ENCODE results near the gene SPDYE1. TPM values are rescaled to one million over a fixed set of nuclear protein-coding genes. Genes with fewer than 3 reads are reported as not detected.
A peak's percentile ranks its signal among the peaks of the same experiment; 100 is the strongest.
"Not testable (repeated sequence)": the region's sequence is repeated elsewhere in the genome, so short reads cannot be mapped to it uniquely, and the experiment has no call there.

The SPDYE1 gene
- total RNA-seq, 2 experiments from 2014 or later = not detected

- H3K27me3 Mint-ChIP-seq; CTCF ChIA-PET; DNase-seq; intact Hi-C loops (cut with micrococcal nuclease); H3K4me3 Mint-ChIP-seq; ATAC-seq; H3K4me1 Mint-ChIP-seq (ENCODE audit: low read depth); H3K9me3 Mint-ChIP-seq: not testable (repeated sequence)
- peaks cover 16% of the 10 kb centered on the region for H3K36me3 Mint-ChIP-seq (ENCODE audit: low read depth)
- POLR2A ChIA-PET = interaction anchor here (0.5 kb wide), 1 partner anchor 171 kb away, joined by 3 read pairs; no protein-coding TSS in a partner anchor
- H3K27ac Mint-ChIP-seq = peak overlapping the region; percentile 52
Measured at GRCh38 chr7:44037951-44038350, 40.3 kb downstream of the SPDYE1 start.

- ATAC-seq; H3K27ac Mint-ChIP-seq; CTCF ChIA-PET; intact Hi-C loops (cut with micrococcal nuclease); H3K9me3 Mint-ChIP-seq; DNase-seq; H3K27me3 Mint-ChIP-seq; H3K4me1 Mint-ChIP-seq (ENCODE audit: low read depth); POLR2A ChIA-PET; H3K4me3 Mint-ChIP-seq: not testable (repeated sequence)
- peaks cover 14% of the 10 kb centered on the region for H3K36me3 Mint-ChIP-seq (ENCODE audit: low read depth)
Measured at GRCh38 chr7:44038553-44038952, 40.9 kb downstream of the SPDYE1 start.

DNA sequence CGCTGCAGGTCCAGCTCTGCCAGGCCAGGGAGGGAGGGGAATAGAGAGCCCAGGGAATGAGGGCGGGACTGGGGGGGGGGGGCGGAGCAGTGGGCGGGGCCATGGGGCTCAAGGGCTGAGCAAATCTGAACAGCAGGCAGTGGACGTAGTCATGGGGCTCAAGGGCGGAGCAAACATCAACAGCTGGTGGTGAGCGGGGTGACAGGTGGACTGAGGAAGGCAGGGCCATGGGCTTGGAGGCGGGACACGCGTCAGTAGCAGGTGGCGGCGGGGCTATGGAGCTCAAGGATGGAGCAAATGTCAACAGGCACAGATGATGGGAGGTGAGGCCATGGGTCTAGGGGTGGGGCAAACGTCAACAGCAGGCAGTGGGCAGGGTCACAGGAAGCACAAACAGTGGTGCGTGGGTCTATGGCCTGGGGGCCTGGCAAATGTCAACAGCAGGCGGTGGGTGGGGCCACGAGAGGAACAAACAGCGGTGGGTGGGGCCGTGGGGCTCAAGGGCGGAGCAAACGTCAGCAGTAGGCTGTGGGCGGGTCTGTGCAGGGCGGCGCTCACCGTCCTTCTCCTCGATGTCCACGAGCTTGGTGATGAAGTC lies 41.4 kb downstream of the SPDYE1 start:
- peak overlapping the region; percentile 66 for H3K4me3 Mint-ChIP-seq
- H3K27me3 Mint-ChIP-seq; POLR2A ChIA-PET; CTCF ChIA-PET; H3K9me3 Mint-ChIP-seq; intact Hi-C loops (cut with micrococcal nuclease): not testable (repeated sequence)
- H3K4me1 Mint-ChIP-seq (ENCODE audit: low read depth) = peaks cover 14% of the 10 kb centered on the region
- H3K27ac Mint-ChIP-seq = peak overlapping the region; percentile 79
- ATAC-seq (peak; percentile 77), DNase-seq (peak; percentile 96)
- H3K36me3 Mint-ChIP-seq (ENCODE audit: low read depth) = peaks cover 14% of the 10 kb centered on the region

DNA sequence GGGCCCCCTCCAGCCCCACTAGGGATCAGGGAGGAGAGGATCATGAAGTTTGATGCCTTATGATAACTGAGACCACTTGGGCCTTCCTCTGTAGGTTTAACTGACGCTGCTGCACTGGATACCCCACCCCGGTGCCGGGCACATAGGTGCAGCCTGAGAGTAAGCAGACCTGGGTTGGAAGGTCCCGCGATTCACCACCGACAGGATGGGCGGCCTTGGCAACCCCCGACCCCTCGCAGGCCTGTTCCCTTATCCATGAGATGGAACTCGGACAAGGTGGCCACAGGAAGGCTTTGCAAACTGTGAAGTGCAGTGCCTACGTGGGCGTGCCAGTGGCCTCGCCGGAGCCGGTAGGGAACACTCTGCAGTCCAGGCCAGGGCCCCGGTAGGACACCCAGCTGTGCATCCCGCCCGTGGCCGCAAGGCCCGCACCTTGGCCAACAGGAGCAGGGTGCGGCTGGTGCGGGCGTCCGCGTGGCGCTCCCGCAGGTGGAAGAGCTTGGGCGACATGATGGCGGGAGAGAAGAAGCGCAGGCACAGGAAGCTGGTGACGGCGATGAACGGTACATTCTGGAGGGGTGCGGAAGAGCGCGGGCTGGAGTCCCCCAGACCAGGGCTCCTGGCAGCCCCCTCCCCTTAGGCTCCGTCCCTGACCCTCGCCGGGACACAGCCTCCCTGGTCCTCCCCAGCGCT lies 42.2 kb downstream of the SPDYE1 start:
- POLR2A ChIA-PET = not testable (repeated sequence)
- peak overlapping the region; percentile 84 for H3K4me3 Mint-ChIP-seq

DNA sequence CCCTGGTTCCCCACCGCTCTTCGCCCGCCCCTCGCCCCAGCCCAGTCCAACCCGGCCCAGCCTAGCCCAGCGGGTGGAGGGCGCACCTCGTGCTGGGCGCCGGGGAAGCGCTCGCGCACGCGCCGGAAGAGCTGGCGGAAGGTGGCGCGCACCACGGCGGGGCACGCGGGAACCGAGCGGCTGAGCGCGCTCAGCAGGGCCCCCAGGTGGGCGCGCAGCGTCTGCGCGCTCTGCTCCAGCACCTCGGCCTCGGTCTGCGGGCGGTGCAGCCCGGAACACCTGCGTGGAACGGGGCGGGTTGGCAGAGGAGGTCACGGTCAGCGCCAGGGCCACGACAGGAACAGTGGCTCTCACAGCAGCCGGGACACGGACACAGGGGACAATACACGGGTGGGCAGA lies 42.8 kb downstream of the SPDYE1 start:
- Mint-ChIP-seq H3K27ac (peak overlapping the region; percentile 92), H3K4me3 (peak overlapping the region; percentile 84), H3K4me1 (ENCODE audit: low read depth) (peaks cover 18% of the 10 kb centered on the region), H3K36me3 (ENCODE audit: low read depth) (peaks cover 18% of the 10 kb centered on the region)
- intact Hi-C loops (cut with micrococcal nuclease); H3K9me3 Mint-ChIP-seq; H3K27me3 Mint-ChIP-seq; POLR2A ChIA-PET; CTCF ChIA-PET: not testable (repeated sequence)
- peak; percentile 71 for DNase-seq
- ATAC-seq = peak; percentile 64

More for the DNA sequence above, 42.2 kb downstream of the SPDYE1 start:
- peaks cover 14% of the 10 kb centered on the region for H3K4me1 Mint-ChIP-seq (ENCODE audit: low read depth)
- H3K27me3 Mint-ChIP-seq; intact Hi-C loops (cut with micrococcal nuclease); H3K9me3 Mint-ChIP-seq; DNase-seq; CTCF ChIA-PET: not testable (repeated sequence)
- H3K27ac Mint-ChIP-seq = peak overlapping the region; percentile 81
- peaks cover 13% of the 10 kb centered on the region for H3K36me3 Mint-ChIP-seq (ENCODE audit: low read depth)
- peak; percentile 17 for ATAC-seq

DNA sequence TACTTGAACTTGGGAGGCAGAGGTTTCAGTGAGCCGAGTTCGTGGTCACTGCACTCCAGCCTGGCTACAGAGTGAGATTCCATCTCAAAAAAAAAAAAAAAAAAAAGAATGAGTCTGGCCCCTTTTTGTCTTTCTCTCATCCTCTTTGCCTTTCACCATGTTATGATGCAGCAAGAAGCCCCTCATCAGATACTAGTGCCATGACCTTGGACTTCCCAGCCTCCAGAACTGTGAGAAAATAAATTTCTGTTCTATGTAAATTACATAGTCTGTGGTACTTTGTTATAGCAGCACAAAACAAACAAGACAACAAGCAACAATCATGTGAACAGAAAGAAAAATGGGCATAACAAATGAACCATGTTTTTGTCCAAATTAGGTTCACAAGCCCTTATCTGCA lies 44.5 kb downstream of the SPDYE1 start:
- intact Hi-C loops (cut with micrococcal nuclease) = no loop called here
- CTCF ChIA-PET = no interaction called here

DNA sequence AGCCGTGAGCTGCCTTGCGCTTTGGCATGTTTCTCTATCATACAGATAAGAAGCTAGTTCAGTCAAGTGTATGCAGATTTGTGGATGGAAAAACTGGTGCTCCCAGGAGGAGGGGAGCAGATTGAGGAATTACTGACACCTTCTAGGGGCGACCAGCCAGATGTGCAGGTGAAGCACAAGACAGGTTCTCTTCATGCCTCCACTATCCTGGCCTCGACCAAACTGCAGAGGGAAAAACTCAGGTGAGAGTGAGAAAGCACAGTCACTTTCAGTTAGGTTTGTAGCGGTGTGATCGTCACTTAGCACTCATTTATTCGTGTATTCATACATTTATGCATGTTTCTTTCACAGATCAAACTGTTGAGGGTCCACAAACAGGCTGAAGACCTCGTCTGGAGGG lies 46.2 kb downstream of the SPDYE1 start:
- TF ChIP-seq CTCF (IDR thresholded peaks at IDR 0.05) = no peak
- Mint-ChIP-seq H3K27ac (peak overlapping the region; percentile 91), H3K9me3 (no peaks in the 10 kb centered on the region), H3K4me1 (ENCODE audit: low read depth) (peaks cover 45% of the 10 kb centered on the region), H3K27me3 (no peaks in the 10 kb centered on the region), H3K36me3 (ENCODE audit: low read depth) (peaks cover 35% of the 10 kb centered on the region), H3K4me3 (peak overlapping the region; percentile 91)
- POLR2A ChIA-PET = interaction anchor here (0.6 to 5.7 kb wide), 10 partner anchors 22 to 754 kb away, joined by 3 to 54 read pairs (median 4); partner anchors contain the start of genes PGAM2 and POLD2
- CTCF ChIA-PET = interaction anchor here (0.8 to 1.7 kb wide), 4 partner anchors 24 to 41 kb away, joined by 3 to 9 read pairs (median 4); no protein-coding TSS in a partner anchor
- DNase-seq (no peak), ATAC-seq (no peak)
- intact Hi-C loops (cut with micrococcal nuclease) = no loop called here

More for the DNA sequence above, 44.5 kb downstream of the SPDYE1 start:
- Mint-ChIP-seq H3K27ac (peak overlapping the region; percentile 36), H3K4me1 (ENCODE audit: low read depth) (peaks cover 35% of the 10 kb centered on the region), H3K27me3 (no peaks in the 10 kb centered on the region), H3K9me3 (no peaks in the 10 kb centered on the region), H3K36me3 (ENCODE audit: low read depth) (peaks cover 30% of the 10 kb centered on the region), H3K4me3 (peak overlapping the region; percentile 30)
- POLR2A ChIA-PET = interaction anchor here (1.2 kb wide), 1 partner anchor 10 kb away, joined by 3 read pairs; no protein-coding TSS in a partner anchor
- TF ChIP-seq CTCF (IDR thresholded peaks at IDR 0.05) = no peak
- no peak for DNase-seq
- no peak for ATAC-seq

All from activated CD8-positive, alpha-beta T cell treated with anti-CD3 and anti-CD28 coated beads for 36 hours (primary cell).